Posterior cingulate gyrus (tissue), 11 donors: Measurements from ENCODE around the gene TOR1AIP2.

Experiments
- DNase-seq, 10 donors: peaks; one replicate each; pipeline versions ENCODE4 v3.0.0 to v3.0.0-alpha.2; 2020 to 2021; ENCODE audit warnings: mixed read lengths in 3 of 10
- intact Hi-C: fragments of 100-400 bp; cut with DNase I; formaldehyde crosslinking; loops from one replicate; pipeline ENCODE4 v1.15.1; 2023

Gene TOR1AIP2

DNA sequence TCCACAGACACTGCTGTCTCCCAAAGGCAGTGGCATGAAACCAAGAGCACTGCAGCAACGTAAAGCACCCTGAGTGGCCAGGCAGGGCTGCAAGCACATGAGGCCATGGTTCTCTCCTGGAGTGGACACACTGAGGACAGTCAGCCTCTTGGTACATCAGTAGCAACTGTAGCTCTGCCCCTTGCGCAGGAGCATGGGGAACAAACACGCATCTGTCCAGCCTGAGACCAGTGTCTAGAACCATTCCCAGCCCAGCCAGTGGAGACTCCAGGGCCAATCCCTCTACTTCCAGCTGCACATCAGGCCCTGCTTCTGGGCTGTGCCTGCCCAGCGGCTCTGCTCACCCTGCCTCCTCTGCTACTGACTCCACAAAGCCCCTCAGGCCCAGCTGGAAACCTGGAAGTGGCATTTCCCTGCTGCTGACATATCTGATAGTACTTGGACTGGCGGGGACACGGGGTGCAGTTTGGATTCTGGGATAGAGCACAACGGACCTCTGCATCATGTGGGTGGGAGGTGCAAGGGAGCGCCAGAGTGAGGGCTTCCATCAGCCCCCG is 49.0 kb downstream of the TOR1AIP2 start:
- intact Hi-C loops: no loop called here
- DNase-seq: no peak

DNA sequence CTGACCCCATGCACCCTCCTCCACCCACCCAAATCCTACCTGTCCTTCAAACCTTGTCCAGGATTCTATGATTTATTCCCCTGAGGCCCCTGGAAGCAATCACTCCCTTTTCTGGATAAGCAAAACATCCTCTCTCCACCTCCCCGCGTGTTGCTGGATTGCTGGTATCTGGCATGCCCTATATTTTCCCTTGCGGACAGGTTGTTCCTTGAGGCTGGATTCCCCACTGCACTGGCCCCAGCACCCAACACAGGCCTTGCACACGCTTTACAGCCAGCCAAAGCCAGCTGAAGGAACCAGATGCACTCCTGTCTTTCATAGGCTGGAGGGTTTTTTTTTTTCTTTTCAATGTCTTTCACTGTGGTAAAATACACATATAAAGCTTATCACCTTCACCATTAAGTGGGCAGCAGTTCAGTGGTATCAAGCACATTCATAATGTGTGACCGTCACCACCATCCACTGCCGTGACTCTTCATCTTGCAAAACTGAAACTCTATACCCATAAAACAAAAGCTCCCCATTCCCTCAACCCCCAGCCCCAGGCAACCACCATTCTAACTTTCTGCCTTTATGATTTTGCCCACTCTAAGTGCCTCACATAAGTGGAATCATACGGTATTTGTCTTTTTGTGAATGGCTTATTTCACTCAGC is 50.9 kb downstream of the TOR1AIP2 start:
- no peak for DNase-seq
- intact Hi-C loops: no loop called here

DNA sequence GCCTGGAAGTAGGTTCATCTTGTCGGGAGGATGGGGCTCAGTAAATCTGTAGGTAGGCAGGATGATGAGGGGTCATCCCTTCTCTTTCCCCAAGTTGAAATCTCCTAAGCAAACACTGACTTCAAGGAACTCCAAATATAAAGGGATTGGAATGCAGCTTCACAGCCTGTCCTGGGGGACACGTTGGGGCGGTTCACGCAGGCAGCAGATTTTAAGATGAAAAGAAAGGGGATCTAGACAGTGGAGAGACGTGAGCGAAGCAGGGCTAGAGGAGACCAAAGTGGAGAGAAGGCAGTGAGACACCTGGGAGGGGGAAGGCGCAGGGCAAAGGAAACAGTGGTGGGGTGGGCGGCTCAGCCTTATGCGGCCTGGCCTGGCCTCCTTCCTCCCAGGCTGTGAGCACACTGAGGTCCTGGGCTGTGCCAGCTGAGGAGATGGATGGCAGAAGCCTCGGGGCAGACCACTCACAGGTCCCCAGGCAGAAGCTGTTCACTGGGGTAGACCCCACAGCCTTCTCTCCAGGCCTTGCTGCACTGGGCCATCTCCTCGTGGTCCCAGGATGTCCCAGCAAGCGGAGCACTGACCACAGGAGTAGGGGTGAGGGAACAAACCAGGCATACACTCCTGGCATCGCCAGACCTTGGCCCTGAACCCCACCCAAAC is 51.7 kb downstream of the TOR1AIP2 start:
- intact Hi-C loops: no loop called here
- no peak for DNase-seq

DNA sequence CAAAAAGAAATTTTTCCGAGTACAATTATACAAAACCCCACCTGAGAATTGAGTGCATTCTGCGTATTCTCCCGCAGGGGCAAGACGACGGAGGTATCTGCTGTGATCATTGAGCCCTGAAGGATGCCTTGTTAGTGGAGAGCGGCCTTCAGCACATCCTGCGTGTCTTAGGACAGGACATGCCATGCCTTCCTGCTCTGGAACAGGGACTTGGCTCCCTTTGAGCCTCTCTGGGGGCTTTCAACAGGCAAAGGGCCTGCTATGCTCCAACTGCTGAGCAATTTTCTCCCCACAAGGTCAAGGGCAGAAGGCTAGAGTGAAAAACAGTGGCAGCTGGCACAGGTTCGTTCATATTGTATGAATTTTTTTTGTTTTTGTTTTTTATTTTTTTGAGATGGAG is 52.4 kb downstream of the TOR1AIP2 start:
- no peak for DNase-seq
- intact Hi-C loops: no loop called here

DNA sequence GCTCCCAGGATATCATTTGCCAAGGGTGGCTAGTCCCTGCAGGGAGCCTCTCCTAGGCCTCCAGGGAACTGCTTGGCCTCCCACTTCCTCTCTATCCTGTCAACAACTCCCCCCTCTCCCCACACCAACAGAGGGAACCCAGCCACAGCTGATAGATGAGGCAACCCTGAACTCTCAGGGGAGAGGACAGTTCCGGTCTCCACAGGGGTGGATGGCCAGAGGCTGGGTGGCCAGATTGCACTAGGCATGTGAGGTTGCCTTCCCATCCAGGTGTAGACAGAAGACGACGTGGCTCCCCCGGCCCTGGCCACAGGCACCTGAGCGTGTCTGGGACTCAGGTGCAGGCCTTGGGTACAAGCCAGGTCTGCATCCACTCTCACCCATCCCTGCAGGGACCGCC is 53.3 kb downstream of the TOR1AIP2 start:
- no peak for DNase-seq
- intact Hi-C loops: no loop called here

DNA sequence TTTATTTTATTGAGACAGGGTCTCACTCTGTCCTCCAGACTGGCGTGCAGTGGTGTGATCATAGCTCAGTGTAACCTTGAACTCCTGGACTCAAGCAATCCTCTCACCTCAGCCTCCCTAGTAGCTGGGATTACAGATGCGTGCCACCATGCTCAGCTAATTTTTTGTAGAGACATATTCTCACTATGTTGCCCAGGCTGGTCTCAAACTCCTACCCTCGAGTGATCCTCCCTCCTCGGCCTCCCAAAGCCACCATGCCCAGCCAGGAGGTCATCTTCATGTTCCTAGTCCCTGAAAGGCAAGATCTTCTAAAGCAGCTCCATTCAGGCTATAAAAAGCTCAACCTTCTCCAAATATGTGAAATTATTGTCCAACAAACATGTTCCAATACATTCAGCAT is 53.9 kb downstream of the TOR1AIP2 start:
- intact Hi-C loops: no loop called here
- DNase-seq: no peak

DNA sequence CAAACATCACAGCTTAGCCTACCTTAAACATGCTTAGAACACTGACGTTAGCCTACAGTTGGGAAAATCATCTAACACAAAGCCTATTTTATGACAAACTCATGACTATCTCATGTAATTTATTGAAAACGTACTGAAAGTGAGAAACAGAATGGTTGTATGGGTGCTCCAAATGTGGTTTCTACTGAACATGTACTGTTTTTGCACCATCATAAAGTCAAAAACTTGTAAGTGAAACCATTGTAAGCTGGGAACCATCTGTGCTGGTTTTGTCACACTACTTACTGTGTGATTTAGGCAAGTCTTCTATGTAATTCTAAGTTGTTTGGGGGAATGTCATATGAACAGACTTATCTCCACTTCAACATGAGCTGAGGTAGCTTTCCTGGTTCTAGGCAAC is 55.5 kb downstream of the TOR1AIP2 start:
- no peak for DNase-seq
- intact Hi-C loops: no loop called here

DNA sequence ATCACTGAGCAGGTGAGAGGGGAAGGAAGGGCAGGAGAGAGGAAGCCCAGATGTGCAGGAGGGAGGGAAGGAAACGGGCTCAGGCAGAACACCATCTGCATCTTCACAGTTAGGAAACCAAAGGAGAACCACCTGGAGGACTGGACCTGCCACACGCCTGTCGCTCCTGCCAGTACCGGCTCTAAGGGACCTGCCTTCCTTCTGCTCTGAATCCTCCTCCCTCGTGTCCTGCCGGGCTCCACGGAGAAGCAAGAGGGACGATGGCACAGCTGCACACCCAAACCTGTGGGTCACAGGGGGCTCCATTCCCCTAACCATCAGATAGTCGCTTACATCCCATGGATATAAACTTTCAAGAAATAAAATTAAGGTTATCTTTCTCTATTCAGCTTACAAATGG is 56.1 kb downstream of the TOR1AIP2 start:
- no peak for DNase-seq
- intact Hi-C loops: no loop called here

DNA sequence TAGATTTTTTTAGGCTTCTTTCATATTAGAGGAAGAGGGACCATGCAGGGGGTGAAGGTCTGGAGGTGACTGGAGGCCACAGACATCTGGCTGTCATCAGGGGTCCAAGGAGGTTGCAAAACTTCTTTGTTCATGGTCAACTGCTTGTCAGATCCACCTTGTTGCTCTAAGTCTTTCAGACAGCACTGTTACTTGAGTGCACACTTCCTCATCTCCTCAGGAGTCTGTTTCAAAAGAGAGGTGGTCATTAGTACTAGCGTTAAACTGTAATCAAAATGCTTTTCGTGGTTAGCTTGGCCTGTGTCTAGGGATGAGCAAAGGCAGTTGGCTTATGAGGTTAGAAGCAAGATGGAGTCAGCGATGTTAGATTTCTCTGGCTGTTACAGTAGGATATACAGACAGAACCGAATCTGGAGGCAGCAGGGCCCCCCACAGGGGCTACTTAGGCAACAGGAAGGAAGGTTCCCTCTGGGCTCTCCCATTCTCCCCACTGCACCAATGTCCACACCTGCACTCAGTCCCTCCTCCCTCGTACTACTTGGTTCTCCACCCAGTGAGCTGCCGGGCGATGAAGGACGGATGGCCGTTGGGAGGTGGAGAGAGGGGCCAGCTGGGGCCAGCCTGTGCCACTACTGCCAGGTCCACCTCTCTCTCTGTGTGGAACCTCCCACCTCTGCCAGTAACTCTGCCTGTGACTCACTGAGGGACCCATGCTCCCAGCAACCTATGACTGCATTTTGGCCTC is 57.2 kb downstream of the TOR1AIP2 start:
- DNase-seq: no peak
- intact Hi-C loops: no loop called here

DNA sequence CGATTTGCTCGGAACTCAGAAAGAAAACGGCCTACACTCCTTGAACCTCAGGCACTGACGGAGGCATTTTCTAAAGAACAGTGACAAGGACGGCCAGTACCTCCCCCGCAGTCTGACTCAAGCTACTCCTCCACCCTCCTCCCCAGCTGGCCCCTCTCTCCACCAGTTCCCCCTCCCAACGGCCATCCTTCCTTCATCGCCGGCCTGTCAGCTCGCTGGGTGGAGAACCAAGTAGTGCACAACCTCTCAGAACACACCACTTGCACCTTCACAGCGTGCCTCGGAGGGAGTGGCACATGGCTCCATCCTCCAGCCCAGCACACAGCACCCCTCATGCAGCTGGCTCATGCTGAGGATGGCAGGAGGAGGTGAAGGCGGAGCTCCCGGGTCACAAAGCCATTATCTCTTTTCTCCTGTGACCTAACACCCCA is 58.8 kb downstream of the TOR1AIP2 start:
- intact Hi-C loops: no loop called here

DNA sequence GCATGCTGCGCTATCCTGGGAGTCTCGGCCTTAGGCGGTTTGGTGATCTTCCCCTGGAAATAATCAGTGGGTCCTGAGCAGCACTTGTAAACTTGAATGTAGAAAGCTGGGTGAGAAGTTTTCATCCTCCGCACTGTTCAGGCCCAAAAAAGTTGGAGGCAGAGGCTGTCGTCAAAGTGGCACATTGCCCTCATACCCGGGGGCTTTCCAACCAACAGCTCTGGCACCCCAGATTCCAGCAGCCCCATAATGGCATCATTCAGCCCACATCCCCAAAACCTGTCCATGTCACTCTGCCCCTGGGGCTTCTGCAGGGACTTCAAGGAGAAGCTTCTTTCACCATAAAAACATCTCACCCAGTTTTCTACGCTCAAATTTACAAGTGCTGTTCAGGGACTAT is 59.3 kb downstream of the TOR1AIP2 start:
- DNase-seq: no peak
- intact Hi-C loops: no loop called here

More for the DNA sequence above, 58.8 kb downstream of the TOR1AIP2 start:
- DNase-seq: peak in 5 of 10 donors; percentile 22 to 90 (median 32)

DNA sequence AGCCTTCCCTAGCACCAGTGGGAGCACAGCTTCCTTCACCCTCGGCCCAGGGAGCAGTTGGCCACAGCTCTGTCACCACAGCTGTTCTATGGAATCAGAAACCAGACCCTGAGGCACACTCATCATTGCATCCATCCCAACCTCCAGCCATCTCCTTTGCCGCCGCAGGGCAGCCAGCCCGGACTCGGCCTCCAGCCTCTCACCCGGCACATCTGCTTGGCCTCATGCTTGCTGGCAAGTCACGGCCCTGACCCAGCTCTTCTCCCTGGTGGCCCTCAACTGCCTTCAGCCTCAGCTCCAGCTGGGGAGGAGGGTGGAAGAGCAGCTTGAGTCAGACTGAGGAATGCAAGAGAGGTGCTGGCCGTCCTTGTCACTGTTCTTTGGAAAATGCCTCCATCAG is 59.8 kb downstream of the TOR1AIP2 start:
- intact Hi-C loops: no loop called here
- no peak for DNase-seq

DNA sequence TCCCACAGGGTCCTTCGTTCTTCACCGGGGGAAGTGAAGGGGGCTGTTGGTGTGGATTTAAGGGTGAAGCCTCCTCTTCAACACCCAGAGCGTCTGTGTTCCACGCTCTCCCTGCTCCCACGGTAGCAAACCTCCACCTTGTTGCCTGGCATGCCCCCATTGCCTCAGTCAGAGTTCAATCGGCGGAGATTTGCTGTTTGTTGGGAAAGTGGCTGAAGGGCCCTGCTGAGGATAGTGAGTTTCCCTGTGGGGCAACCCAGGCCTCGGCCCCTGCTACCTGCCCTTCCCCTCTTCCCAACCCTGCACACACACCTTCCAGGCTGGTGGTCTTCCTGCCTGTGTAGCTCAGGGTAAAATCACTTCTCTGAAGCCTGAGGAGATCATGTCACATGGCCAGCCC is 60.5 kb downstream of the TOR1AIP2 start:
- intact Hi-C loops: no loop called here
- DNase-seq: no peak

DNA sequence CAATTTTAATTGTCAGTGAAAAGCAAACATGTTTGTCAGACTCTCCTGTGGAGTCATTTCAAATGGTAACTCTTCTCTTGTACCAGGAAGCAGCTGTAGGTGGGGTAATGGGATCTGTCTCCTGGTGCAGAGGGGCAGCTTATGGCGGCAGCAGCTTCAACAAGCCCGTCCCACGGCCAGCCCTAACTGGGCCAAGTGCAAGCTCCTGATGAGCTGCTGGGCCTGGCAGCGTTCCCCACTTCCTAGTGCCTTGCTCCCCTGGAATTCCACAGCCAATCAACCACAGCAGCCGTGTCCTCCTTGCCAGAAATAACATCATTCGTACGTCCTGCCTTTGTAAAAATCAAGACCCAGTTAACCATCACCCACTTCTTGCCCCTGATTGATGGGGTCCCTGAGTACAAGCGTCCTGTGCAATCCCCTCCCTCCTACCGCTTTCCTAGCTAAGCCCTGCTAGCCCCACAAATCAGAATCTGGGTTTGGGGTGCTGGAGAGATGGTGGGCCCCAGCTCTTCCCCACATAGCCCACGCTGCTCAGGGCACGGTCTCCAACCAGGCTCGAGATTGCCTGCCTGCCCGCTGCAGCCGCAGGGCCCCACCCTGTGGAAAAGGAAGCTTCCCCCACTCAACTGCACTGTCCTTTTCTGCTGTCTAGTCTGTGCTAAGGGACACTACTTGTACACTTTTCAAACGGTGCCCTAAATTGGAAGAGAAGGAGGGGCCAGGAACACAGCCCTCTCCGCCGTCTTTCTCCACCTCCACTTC is 61.2 kb downstream of the TOR1AIP2 start:
- intact Hi-C loops: no loop called here
- DNase-seq: no peak

DNA sequence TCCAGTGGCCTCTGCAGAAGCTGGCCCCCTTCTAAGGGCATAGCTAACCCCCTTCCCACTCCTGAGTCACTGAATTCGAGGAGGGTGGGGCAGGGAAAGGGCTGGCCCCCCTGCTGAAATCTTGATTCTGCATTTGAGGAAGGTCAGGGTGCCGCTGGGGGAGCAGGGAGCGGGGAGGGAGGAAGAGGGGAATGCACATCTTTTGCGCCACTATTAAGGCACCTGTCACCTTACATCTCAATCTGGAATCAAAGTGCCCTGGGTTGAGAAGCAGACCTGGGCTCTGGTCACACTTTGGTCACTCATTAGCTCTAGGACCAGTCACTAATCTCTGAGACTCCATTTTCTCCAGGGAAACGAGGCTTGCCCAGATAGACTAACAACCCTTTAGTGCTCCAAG is 62.0 kb downstream of the TOR1AIP2 start:
- DNase-seq: no peak
- intact Hi-C loops: no loop called here

DNA sequence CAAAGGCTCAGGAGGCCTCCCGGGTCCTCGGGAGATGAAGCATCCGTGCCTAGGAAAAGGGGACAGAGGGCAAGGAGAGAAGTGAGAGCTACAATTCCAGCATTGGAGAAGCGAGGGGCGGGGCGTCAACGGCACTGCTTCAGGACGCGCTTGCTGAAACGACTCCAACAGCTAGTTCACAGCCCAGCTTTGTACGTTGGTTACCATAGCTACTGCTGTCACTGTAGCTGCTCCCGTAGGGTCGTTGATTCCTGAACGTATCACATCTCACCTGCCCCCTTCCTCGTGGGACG is 63.1 kb downstream of the TOR1AIP2 start:
- DNase-seq: peak in 3 of 10 donors; percentile 49 to 75 (median 55)
- intact Hi-C loops: loop anchor here (1.0 kb wide), 1 partner anchor 108 kb away; no protein-coding TSS in a partner anchor

DNA sequence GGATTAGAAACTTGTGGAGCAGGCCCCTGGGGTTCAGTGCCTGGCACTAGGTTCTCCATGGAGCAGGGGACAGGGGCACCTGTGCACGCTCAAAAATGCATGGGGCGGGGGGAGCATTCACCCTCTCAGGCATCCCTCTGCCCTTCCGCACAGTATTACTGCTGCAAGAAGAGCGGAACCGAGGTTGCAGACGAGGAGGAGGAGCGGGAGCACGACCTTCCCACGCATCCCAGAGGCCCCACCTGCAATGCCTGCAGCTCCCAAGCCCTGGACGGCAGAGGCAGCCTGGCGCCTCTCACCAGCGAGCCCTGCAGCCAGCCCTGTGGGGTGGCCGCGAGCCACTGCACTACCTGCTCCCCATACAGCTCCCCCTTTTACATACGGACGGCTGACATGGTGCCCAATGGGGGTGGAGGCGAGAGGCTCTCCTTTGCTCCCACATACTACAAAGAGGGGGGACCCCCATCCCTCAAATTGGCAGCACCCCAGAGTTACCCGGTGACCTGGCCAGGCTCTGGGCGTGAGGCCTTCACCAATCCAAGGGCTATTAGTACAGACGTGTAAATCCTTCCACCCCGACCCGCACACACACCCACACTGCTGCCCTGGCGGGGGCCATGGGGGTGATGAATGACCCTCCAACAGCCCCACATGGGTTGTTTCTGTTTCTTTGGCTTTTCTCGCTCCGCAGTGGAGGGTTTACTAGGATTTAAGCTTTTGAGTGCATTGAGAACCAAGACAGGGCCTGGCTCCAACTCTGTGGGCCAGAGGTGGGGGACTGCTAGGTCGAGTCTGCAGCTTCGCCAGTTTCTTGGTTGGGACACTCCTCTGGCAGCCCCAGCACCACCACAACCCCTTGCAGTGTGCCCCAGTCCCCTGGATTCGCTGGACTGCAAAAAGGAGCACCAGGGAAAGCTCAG is 63.7 kb downstream of the TOR1AIP2 start:
- intact Hi-C loops: loop anchor here (1.0 kb wide), 1 partner anchor 108 kb away; no protein-coding TSS in a partner anchor
- DNase-seq: peak in 2 of 10 donors; percentile 51 to 57

DNA sequence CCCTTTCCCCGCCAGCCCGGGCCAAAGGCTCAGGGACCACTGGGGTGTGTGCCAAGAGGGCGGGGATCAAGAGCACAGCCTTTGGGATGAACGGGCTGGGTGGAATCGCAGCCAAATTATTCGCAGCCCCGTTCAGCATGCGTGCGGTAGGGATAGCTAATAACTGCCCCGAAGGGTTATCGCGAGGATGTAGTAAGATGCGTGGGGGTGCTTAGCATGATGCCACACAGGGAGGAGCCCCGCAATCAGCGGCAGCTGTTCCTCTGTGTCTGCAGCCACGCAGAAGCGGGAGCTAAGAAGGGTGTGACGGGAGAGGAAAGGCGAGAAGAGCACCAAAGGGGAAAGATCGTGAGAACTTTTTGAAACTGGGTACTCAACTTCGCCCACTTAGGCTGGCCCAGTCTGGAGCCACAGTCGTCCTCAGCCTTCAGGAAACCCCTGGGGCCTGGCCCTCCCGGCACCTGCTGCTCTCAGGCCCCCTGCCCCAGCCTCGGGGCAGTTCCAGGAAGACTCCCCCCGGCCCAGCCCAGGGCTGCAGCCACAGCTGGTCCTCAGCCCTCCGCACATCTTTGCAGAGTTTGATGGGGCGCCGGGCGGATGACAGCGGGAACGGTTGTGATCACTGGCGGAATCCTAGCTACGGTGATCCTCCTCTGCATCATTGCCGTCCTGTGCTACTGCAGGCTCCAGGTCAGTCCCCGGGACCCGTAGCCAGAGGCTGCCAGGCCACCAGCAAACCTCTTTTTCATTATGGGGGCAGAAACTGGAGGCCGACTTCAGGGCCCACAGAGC is 64.9 kb downstream of the TOR1AIP2 start:
- DNase-seq: peak in 1 of 10 donors; percentile 51
- intact Hi-C loops: no loop called here

DNA sequence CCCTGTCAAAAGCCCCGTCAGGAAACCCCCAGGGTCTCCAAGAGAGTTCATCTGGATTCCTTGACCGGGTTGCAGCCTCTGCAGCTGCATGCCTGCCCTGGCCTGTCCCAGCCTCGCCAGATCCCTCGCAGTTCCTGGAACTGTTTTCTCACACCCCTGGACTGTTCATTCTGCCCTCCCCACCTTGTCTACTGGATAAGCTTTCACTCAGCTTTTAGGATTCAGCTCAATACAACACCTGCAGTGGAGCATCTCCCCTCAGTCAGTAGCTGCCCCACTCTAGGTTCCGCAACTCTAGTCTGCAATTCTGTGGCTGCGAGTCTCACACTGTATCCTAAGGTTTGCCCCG is 67.3 kb downstream of the TOR1AIP2 start:
- no peak for DNase-seq
- intact Hi-C loops: no loop called here
